GM15510 (cell line): Measurements from ENCODE around the gene FRG1.

ENCODE experiments used
- POLR2A ChIP-seq: IDR thresholded peaks from 3 replicates; pipeline ENCODE4 v1.6.1; 2011; ENCODE audit warnings: borderline replicate concordance; ENCODE audit not compliant: insufficient read length; ENCODE audit errors: extremely low read depth

The FRG1 gene

GRCh38 chr4:189940178-189941004, at the start of gene FRG1:
Gene FRG1 (plus strand): TSS chr4:189940872. CDS start chr4:189941010, 138 bp downstream.
- peak; percentile 76 for TF ChIP-seq POLR2A

- no peak for TF ChIP-seq POLR2A
These were observed 43.0 kb upstream of the FRG1 start for GRCh38 chr4:189897667-189898066.

- TF ChIP-seq POLR2A, result no peak
These were observed 28.5 kb upstream of the FRG1 start for GRCh38 chr4:189912170-189912569.

- TF ChIP-seq POLR2A, result no peak
These were observed 23.3 kb upstream of the FRG1 start for GRCh38 chr4:189917161-189917891.

GRCh38 chr4:189921058-189921457, 19.6 kb upstream of the FRG1 start:
- TF ChIP-seq POLR2A, result no peak

- TF ChIP-seq POLR2A, result no peak
These were observed 356 bp downstream of the FRG1 start for GRCh38 chr4:189941005-189941450.

- TF ChIP-seq POLR2A, result no peak
These were observed 33.0 kb downstream of the FRG1 start for GRCh38 chr4:189973646-189974045.

- no peak for TF ChIP-seq POLR2A
These were observed 33.4 kb downstream of the FRG1 start for GRCh38 chr4:189974056-189974455.

- no peak for TF ChIP-seq POLR2A
These were observed 38.8 kb downstream of the FRG1 start for GRCh38 chr4:189979196-189980047.

- no peak for TF ChIP-seq POLR2A
These were observed 41.3 kb downstream of the FRG1 start for GRCh38 chr4:189981970-189982369.

GRCh38 chr4:189988877-189989431, 48.3 kb downstream of the FRG1 start:
- TF ChIP-seq POLR2A, result no peak
